Left colon (tissue), 2 donors: ENCODE results near the gene KIF6. TPM values are rescaled to one million over a fixed set of nuclear protein-coding genes. Genes with fewer than 3 reads are reported as not detected.
"Not testable (repeated sequence)": the region's sequence is repeated elsewhere in the genome, so short reads cannot be mapped to it uniquely, and the experiment has no call there.

Experiments
- ATAC-seq: fragments of 200-7000 bp; cut with Tn5 transposase; one replicate; pipeline ENCODE4 v1.9.1; 2020; ENCODE audit warnings: mild to moderate bottlenecking, moderate library complexity
- DNase-seq, 2 donors: peaks; one replicate each; pipeline ENCODE4 v3.0.0-alpha.2; 2020
- intact Hi-C, 2 donors: fragments of 100-400 bp; cut with DNase I in 1 of 2; cut with micrococcal nuclease in 1 of 2; formaldehyde crosslinking; loops; one replicate each; pipeline versions ENCODE4 v1.11.2 to v1.14.0; 2022; cut with DNase I, micrococcal nuclease
- total RNA-seq, 2 donors: library from RNA; stranded (reverse); fragmentation: NEBNext Ultra II Directional; extraction: Animal tissue kit (Norgen Biotek cat#: 25700); gene quantifications; one replicate each; pipeline ENCODE4 v1.2.1, GENCODE V29; 2021
- donor health status: DM: no; HTN: no; CAD: no.
- donor health status: DM: yes; HTN: yes; CAD: no.

KIF6 gene
- total RNA-seq, 2 donors from 2014 or later: 0.14 to 0.92 TPM

DNA sequence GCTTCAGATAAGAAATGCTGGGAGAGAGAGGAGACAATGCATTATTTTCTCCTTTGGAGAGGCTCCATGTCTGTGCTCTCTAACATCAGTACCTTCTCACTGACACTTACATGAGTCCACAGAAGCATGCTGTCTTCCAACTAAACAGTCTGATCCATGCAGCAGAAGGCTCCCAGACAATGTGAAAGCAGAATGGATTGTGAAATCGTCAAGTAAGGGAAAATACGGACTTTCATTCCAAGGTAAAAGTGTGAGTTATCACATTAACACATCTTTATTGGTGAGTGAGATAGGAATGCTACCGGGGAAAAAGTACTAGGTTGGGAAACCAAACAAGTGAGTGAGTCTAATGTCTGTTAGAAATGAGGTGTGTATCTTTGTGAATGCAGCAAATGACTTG lies 235.1 kb downstream of the KIF6 start:
- intact Hi-C loops: no loop called here
- DNase-seq: no peak
- ATAC-seq: no peak

DNA sequence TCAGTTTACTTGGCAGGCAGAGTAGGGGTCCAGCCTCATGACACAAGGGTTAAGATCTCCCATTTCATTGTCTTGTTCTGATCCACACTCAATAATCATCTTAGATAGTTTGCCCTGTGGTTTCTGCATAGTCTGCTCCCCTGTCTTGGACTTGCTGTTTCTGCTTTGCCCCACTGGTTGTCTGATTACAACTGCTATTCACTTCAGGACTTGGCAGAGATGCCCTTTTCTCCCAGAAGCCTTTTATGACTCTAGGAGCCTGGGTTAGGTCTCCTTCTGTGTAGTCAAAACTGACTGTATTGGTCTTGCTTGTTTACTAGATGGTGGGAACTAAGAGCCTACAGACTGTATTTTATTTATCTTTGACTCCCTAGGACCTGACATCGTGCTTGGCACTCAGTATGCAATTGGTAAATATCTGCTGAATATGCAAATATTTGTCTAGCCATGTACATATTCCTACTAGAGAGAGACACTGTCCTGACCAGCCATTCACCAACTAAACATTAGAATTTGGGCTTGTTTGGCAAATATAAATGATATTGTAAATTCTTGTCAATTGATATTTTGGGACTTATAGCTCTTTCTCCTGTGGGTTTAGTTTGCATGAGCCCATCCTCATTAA lies 236.8 kb downstream of the KIF6 start:
- intact Hi-C loops: no loop called here
- ATAC-seq (peak; percentile 70), DNase-seq (no peak)

DNA sequence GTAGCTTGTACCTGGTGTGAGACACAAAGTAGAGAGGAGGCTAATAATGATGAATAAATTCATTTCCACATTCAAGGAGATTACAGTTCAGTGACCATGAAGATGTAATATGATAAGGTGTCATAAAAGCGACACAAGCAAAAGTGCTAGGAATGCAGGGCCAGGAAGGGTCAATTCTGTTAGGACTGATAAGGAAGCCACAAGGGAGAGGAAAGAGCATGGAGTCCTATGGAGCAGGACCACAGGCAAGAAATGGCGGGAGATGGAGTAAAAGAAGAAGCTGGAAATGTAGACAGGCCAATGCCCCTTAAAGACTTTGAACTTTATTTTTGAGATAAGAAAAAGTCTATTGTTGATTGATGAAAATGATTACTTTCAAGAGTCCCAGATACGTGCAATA lies 240.9 kb downstream of the KIF6 start:
- DNase-seq (no peak), ATAC-seq (peak; percentile 27)
- intact Hi-C loops: no loop called here

DNA sequence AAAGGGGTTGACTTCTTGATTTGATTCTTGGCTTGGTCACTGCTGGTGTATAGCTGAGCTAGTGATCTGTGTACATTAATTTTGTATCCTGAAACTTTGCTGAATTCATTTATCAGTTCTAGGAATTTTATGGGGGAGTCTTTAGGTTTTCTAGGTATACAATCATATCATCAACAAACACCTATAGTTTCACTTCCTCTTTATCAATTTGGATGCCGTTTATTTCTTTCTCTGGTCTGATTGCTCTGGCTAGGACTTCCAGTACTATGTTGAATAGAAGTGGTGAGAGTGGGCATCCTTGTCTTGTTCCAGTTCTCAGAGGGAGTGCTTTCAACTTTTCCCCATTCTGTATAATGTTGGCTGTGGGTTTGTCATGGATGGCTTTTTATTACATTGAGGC lies 245.4 kb downstream of the KIF6 start:
- DNase-seq, intact Hi-C loops, ATAC-seq: not testable (repeated sequence)

DNA sequence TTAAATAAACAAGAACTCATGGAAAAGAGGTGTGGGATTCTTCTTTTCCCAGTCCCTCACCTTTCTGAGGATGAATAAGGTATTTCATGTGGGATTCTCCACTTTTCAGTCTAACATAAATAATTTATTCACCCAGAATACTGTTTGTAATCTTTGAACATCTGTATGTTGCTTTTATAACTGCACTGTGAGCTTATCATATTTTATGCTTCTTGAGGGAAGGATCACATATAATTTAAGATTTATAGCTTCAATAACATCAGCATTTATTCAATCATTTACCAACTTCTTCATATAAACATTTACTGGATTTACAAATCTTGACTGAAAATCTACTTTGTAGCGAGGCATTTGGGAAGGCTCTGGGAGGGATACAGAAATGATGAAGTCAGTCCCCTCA lies 248.5 kb downstream of the KIF6 start:
- intact Hi-C loops: no loop called here
- ATAC-seq: peak; percentile 96
- no peak for DNase-seq

DNA sequence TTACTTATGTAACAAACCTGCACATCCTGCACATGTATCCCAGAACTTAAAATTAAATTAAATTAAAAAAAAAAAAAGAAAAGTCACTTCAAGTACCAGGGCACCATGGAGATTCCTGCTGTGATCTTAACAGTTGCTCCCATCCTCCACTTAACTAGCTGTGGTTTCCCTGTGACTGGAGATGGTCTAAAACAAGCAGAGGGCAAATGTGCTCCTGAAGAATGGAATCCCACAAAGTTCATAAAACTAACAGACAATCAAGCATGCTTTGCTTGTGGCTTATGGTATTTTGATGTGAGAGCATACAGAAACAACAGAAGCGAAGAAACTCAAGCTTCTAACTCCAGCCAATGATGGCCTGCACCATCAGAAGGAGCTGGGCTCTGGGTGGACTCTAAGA lies 249.1 kb downstream of the KIF6 start:
- intact Hi-C loops: no loop called here
- peak; percentile 37 for ATAC-seq
- no peak for DNase-seq

DNA sequence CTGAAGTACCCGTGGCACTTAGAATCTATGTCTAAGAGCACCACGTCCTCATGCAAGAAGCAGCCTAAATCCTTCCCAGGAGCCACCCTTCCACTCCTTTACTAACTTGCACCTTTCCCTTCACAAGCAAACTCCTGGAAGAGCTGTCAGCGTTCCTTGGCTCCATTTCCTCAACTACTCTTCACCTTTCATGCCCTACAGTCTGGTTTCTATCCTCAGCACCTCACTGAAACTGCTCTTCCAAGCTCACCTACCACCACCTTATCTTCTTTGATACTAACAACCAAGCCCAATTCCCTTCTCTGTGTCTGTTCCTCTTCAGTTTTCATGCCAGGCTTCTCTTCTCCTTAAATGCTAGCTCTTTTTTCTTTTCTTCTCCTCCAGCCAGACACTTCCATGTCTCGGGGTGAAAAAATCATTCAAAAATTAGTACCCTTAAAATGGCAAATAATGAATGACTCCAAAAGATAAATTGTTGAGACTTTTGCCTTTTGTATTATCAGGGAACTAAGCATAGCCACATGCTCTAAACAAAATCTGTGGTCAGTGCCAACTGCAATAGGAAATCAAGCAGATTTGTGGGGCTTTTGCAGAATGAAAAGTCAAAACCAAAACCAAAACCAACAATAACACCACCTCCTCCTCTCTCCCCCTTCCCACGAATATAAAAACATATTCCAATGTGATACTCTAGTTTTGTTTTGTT lies 253.1 kb downstream of the KIF6 start:
- intact Hi-C loops: no loop called here
- DNase-seq: no peak
- no peak for ATAC-seq

DNA sequence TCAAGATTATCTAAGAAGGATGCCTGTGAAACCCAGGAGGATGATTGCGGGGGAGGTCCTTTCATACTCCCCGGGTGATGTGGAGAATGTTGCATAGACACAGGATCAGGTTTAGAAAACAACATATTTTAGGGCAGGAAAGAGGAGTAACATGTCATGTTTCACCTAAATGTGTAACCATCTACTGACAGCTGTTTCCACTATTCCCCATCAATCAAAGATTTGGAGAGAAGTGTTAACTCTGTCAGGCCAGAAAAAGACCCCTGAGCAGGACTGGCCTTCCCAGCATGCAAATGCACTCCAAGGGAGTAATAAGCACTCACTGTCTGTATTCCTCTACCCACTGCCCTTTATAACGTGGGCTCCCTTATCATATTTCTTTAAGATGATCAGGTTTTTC lies 254.7 kb downstream of the KIF6 start:
- intact Hi-C loops: no loop called here
- DNase-seq (no peak), ATAC-seq (no peak)

DNA sequence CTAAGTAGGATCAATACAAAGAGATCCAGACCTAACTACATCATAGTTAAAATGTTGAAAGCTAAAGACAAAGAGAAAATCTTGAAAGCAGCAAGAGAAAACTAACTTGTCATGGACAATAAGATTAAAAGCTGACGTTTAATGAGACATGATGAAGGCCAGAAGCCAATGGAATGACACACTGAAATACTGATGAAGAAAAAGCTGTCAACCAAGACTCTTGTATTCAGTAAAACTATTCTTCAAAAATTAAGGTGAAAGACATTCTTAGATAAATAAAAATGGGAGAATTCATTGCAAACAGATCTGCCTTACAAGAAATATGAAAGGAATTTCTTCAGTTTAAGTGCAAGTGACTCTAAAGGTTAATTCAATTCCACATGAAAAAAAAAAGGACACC lies 256.8 kb downstream of the KIF6 start:
- no peak for ATAC-seq
- intact Hi-C loops: no loop called here
- DNase-seq: no peak

DNA sequence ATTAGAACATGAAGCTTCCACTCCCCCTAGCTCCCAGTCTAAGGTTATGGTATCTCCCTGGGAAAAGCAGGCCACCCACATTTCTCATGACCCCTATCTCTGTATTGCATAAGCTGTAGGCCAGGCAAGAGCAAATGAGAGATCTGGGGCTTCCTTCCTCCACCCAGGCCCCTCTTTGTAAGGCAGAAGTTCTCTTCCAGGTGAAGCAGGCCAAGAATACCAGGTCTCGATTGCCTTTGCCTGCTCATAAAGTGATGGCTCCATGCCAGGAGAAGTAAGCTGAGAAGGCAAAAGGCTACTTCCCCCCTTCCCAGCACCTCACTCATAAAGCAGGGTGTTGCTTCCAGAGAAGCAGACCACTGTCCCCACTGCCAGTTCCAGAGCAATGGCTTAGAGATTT lies 258.6 kb downstream of the KIF6 start:
- ATAC-seq (peak; percentile 76), DNase-seq (peak; percentile 55 to 75)
- intact Hi-C loops: no loop called here

DNA sequence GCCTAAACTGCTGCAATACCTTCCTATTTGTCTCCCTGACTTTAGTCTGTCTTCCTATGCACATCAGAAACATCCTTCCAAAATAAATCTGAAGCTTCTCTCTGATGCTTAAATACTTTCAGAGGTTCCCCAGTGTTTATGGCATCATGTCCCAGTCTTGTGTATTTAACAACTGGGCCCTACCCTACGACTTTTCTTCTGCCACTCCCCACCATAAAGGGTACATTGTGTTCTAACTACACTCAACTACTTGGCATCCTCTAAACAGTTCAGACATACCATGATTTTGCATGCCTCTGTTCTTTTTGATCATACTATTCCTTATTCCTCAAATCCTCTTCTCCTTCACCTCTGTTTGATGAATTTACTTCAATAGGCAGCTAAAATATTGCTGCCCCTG lies 259.7 kb downstream of the KIF6 start:
- DNase-seq (no peak), ATAC-seq (peak; percentile 81)
- intact Hi-C loops: no loop called here

DNA sequence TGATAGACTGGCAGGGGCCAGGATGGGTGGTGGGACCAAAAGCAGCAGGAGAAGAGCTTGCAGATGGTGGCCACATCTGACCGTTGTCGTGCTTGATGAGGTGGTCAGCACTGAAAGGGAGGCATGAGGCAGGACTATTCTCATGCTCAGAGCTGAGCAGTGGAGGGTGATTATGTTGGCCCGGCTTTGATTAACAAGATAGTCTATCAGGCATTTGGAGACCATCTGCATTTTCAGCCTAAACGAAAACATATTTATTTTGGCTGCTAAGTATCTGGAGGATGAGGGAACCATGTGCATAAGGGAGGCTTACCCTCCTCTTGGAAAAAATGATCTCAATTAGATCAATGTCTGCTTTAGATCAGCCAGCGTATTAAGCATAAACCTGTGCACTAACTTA lies 261.1 kb downstream of the KIF6 start:
- intact Hi-C loops: no loop called here
- DNase-seq (no peak), ATAC-seq (no peak)

DNA sequence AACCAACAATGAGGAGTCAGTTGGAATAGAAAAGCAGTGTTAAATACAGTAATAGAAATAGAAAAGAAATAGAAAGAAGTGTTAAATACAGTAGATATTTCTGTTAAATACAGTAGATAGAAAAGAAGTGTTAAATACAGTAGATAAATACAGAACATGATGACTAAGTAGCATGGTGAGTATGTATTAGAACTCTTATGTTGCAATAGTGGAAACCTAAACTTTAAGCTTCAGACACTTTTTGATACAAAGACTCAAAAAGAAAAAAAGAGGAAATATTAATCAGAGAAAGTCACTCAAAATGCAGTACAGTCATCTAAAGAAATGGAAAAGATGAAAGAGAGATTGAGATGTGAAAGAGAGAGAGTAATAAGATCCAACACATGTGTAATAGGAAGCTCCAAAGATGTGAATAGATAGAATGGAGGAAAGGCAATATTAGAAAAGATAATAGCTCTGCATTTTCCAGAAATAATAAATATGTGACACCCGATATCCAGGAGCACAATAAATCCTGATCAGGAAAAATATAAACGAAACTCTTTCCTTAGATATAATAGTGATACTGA lies 271.2 kb downstream of the KIF6 start:
- no peak for DNase-seq

DNA sequence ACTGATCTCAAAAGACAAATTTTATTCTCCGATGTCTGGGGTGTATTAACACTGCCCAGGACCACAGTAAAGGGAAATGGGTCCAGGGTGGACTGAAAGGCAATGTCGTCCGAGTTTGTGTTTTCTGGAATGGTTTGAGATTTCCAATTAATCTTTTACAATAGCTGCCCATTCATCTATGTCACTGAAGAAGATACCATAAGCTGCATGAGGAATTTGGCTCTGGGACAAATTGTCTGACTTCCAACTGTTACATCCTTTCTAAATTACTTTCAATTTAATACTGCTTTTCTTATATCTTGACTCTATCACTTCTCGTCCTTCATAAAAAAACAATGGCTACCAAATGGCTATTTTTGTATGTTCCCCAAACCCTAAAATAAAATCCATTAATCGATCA lies 272.0 kb downstream of the KIF6 start:
- DNase-seq: no peak
- intact Hi-C loops: no loop called here
- no peak for ATAC-seq

More for the DNA sequence above, 271.2 kb downstream of the KIF6 start:
- intact Hi-C loops: no loop called here
- ATAC-seq: no peak

DNA sequence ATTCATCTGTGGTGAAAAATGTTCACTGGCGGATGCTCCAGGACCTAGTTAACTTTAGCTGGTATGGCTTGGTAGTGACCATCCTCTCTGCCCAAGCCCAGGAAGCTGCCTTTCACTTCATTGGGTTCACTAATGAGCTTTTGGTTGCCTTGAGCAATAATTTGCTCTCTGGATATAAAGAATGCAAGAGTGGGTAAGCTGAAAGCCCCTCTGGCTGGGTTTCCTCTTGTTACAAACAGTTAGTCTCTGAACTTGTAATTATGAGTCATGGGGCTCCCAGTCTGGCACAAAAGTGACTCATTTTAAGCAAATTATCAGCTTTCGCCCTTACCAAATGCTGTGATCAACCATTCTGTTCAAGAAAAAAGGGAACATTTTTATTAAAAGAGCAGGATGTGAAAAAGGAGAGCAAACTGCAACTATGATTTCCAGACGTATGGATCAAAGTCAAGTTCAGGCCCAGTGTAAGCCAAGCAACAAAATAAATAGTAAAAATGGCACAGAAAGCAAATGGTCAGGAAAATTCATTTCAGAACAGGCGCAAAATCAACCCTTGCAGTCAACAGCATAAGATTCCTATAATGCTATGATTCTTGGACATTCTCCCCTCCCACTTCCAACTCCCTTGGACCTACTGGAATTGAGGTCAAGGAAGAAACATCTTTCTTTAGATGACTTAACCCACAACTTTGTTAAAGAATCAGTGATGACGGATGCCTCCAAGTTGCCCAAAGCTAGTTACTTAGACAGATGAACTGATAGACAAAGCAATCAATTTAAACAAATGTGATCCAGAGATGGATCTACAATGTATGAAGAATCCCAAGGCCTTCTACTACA lies 272.7 kb downstream of the KIF6 start:
- DNase-seq: no peak
- no peak for ATAC-seq
- intact Hi-C loops: no loop called here

DNA sequence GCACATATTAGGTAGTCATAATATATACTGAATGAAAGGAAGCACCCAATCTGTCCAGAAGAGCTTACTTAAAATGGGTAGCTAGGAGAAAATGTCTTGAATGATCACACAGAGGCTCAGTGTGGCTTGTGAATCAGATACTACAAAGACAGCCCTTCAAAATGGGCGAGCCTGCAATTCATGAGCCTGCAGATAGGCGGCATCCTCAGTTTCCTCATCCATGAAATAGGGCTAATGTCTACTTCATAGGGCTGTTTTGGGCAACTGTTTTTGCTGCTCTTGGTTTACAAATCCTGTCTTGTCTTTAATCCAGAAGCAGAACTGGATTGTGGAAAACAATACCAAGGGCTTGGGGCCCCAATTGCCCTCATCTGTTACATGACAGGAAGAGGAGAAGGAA lies 273.4 kb downstream of the KIF6 start:
- DNase-seq: no peak
- ATAC-seq: no peak
- intact Hi-C loops: no loop called here

DNA sequence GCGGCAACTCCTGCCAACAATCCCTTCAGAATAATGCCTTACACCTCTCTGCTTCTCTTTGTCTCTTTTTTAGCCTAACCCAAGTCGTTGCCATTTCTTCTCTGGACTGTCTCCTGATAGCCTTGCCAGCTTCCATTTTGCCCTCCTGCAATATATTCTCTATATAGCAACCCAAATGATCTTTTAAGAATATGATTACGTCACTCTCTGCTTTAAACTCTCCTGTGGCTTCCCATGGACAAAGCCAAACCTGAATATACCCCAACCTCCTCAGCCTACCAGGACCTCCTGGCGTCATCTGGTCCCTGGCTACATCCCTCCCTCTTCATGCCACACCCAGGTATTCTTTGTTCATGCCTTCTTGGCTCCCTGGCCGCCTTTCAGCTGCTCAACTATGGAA lies 276.2 kb downstream of the KIF6 start:
- DNase-seq: no peak
- ATAC-seq: no peak
- intact Hi-C loops: no loop called here

DNA sequence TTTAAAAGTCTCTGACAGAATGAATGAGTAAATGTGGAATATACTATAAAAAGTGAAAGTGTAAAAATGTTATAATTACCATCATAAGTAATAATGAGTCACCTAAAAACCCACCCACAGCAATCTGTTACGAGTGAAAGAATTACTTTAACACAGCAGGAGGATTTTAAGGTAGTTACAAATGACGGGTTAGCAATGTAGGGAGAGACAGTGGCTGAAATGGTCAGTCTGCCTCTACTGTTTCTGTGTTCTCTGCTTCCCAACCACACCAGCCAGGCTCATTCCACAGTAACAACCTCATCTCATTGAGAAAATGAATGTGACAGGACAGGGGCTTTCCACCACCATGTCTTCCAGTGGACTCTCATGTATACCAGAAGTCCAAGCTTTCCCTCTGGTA lies 278.3 kb downstream of the KIF6 start:
- ATAC-seq: no peak
- intact Hi-C loops: no loop called here

DNA sequence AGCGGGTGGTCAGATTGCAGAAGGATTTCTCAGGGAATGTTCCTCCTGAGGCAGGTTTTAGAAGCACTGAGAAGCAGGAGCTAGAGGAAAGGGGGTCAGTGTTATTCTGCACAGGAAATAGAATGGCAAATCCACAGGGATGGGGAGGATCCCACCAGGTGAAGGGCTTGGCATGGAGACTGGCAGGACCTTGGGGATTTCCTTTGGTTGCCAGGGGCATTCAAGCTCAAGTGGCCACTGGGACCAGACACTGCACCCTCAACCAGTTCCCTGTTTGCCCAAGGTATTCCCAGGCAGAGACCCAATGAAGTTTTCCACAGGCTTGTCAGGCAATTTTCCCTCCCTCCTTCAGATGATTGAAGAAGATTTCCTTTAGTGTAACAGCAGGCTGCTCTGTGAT lies 279.5 kb downstream of the KIF6 start:
- DNase-seq (no peak), ATAC-seq (no peak)
- intact Hi-C loops: no loop called here

More for the DNA sequence above, 278.3 kb downstream of the KIF6 start:
- no peak for DNase-seq
